Skeletal muscle cell (primary cell): ENCODE data around the gene INPP5F.
"Not testable (repeated sequence)": the region's sequence is repeated elsewhere in the genome, so short reads cannot be mapped to it uniquely, and the experiment has no call there.

ENCODE experiments used
- DNase-seq: peaks from one replicate; pipeline ENCODE4 v3.0.0-alpha.2; 2010; ENCODE audit warnings: low read depth
- H3K4me3 ChIP-seq: 2 replicates; pipeline ENCODE4 v1.5.1; 2011; ENCODE audit warnings: low read depth, mild to moderate bottlenecking, control low read depth, low read length, moderate library complexity

Gene INPP5F

GRCh38 chr10:119770928-119771327 lies 45.1 kb downstream of the INPP5F start:
- DNase-seq, result no peak
- no peak overlapping the region for H3K4me3 ChIP-seq

- no peak overlapping the region for H3K4me3 ChIP-seq
- no peak for DNase-seq
Observed at GRCh38 chr10:119772334-119772733, 46.5 kb downstream of the INPP5F start.

- DNase-seq, H3K4me3 ChIP-seq: not testable (repeated sequence)
Observed at GRCh38 chr10:119773041-119773440, 47.2 kb downstream of the INPP5F start.

- no peak overlapping the region for H3K4me3 ChIP-seq
- no peak for DNase-seq
Observed at GRCh38 chr10:119775529-119775928, 49.7 kb downstream of the INPP5F start.

GRCh38 chr10:119776536-119776935 lies 50.7 kb downstream of the INPP5F start:
- H3K4me3 ChIP-seq, result no peak overlapping the region
- no peak for DNase-seq

- DNase-seq, result no peak
- H3K4me3 ChIP-seq, result no peak overlapping the region
Observed at GRCh38 chr10:119777686-119778085, 51.8 kb downstream of the INPP5F start.

GRCh38 chr10:119778776-119779445 lies 53.1 kb downstream of the INPP5F start:
- no peak for DNase-seq
- no peak overlapping the region for H3K4me3 ChIP-seq

GRCh38 chr10:119780879-119781480 lies 55.1 kb downstream of the INPP5F start:
- H3K4me3 ChIP-seq, result no peak overlapping the region
- no peak for DNase-seq

GRCh38 chr10:119781498-119781897 lies 55.6 kb downstream of the INPP5F start:
- H3K4me3 ChIP-seq, result no peak overlapping the region
- DNase-seq, result no peak

- H3K4me3 ChIP-seq, result no peak overlapping the region
- DNase-seq, result no peak
Observed at GRCh38 chr10:119782981-119783664, 57.3 kb downstream of the INPP5F start.

- no peak for DNase-seq
- H3K4me3 ChIP-seq, result no peak overlapping the region
Observed at GRCh38 chr10:119783665-119784027, 57.8 kb downstream of the INPP5F start.

- no peak for DNase-seq
- H3K4me3 ChIP-seq, result no peak overlapping the region
Observed at GRCh38 chr10:119784340-119785067, 58.7 kb downstream of the INPP5F start.

- DNase-seq, result no peak
- H3K4me3 ChIP-seq, result no peak overlapping the region
Observed at GRCh38 chr10:119786117-119786769, 60.4 kb downstream of the INPP5F start.

GRCh38 chr10:119795101-119795500 lies 69.3 kb downstream of the INPP5F start:
- H3K4me3 ChIP-seq, DNase-seq: not testable (repeated sequence)

GRCh38 chr10:119796039-119796438 lies 70.2 kb downstream of the INPP5F start:
- H3K4me3 ChIP-seq, result no peak overlapping the region
- no peak for DNase-seq

GRCh38 chr10:119801176-119801575 lies 75.3 kb downstream of the INPP5F start:
- no peak for DNase-seq
- no peak overlapping the region for H3K4me3 ChIP-seq

GRCh38 chr10:119801998-119802538 lies 76.2 kb downstream of the INPP5F start:
- no peak overlapping the region for H3K4me3 ChIP-seq
- DNase-seq, result no peak

- no peak for DNase-seq
- no peak overlapping the region for H3K4me3 ChIP-seq
Observed at GRCh38 chr10:119803264-119803663, 77.4 kb downstream of the INPP5F start.

- DNase-seq, result no peak
- H3K4me3 ChIP-seq, result no peak overlapping the region
Observed at GRCh38 chr10:119805702-119806230, 79.9 kb downstream of the INPP5F start.
